GM12878 (cell line): Measurements from ENCODE around the gene FCHSD2. TPM values are rescaled to one million over a fixed set of nuclear protein-coding genes. Genes with fewer than 3 reads are reported as not detected.
A peak's percentile ranks its signal among the peaks of the same experiment; 100 is the strongest.

Experiments used
- ATAC-seq: fragments of 200-7000 bp; cut with Tn5 transposase; 3 replicates; pipeline ENCODE4 v1.9.1; 2020; ENCODE audit warnings: mild to moderate bottlenecking, moderate library complexity
- BruUV-seq: library from RNA; stranded (reverse); fragments of 400-500 nt; replicated peaks from 2 replicates; lab custom pipeline; 2021; lab: Mats Ljungman, UMichigan
- CTCF ChIA-PET: fragments of 300-600 bp; sonication (Branson Sonifier 250); formaldehyde crosslinking; extraction: SDS; loops from one replicate; lab custom pipeline; 2021; ENCODE audit warnings: inconsistent platforms; lab: Yijun Ruan, JAX
- POLR2A ChIA-PET: fragments of 350-600 bp; formaldehyde crosslinking; extraction: SDS; loops from one replicate; lab custom pipeline; 2021; ENCODE audit warnings: inconsistent platforms; lab: Charles Lee
- RAD21 ChIA-PET: fragments of 300-600 bp; sonication (Branson Sonifier 250); formaldehyde crosslinking; loops from one replicate; lab custom pipeline; 2023; ENCODE audit warnings: antibody characterized with exemption; ENCODE audit not compliant: unreplicated experiment; lab: Charles Lee
- SMC1A ChIA-PET: fragments of 300-600 bp; sonication (Branson Sonifier 250); formaldehyde crosslinking; loops from one replicate; lab custom pipeline; 2023; ENCODE audit not compliant: unreplicated experiment, uncharacterized antibody; lab: Charles Lee
- DNase-seq: peaks from one replicate; pipeline ENCODE4 v3.0.0-alpha.2; 2011; ENCODE audit warnings: low read depth, low spot score
- FAIRE-seq: peaks from 3 replicates; lab custom pipeline; 2011; peaks lifted over from hg19 to GRCh38; lab: Jason Lieb, UNC
- H2AFZ ChIP-seq: 2 replicates; pipeline ENCODE4 v1.6.0; 2011; ENCODE audit warnings: low read depth, low read length, control low read depth; ENCODE audit not compliant: control insufficient read depth
- H3K27ac ChIP-seq: 2 replicates; pipeline ENCODE4 v1.5.1; 2011; ENCODE audit warnings: control low read depth; ENCODE audit not compliant: control insufficient read depth, insufficient read depth
- H3K27me3 ChIP-seq, 2 experiments: replicated peaks in 1 of 2; 2 replicates each; pipeline versions ENCODE4 v1.6.0 to v1.6.1; 2011; ENCODE audit warnings: low read length in 1 of 2; ENCODE audit not compliant: control insufficient read depth in 2 of 2, insufficient read depth in 2 of 2
- H3K36me3 ChIP-seq, 2 experiments: 2 replicates each; pipeline ENCODE4 v1.5.1; 2011; ENCODE audit warnings: low read length in 1 of 2; ENCODE audit not compliant: control insufficient read depth in 2 of 2, insufficient read depth in 2 of 2
- H3K4me1 ChIP-seq: 2 replicates; pipeline ENCODE4 v1.6.1; 2011; ENCODE audit warnings: mild to moderate bottlenecking, low read length, moderate library complexity, mixed read lengths; ENCODE audit not compliant: control insufficient read depth, insufficient read depth
- H3K4me2 ChIP-seq: 2 replicates; pipeline ENCODE4 v1.6.0; 2011; ENCODE audit warnings: control low read depth; ENCODE audit not compliant: control insufficient read depth, insufficient read depth
- H3K4me3 ChIP-seq: fragments of 200-600 bp; sonication (generic); 2 replicates; pipeline ENCODE4 v1.5.1; 2016
- H3K79me2 ChIP-seq: 2 replicates; pipeline ENCODE4 v1.6.0; 2011; ENCODE audit warnings: low read length; ENCODE audit not compliant: control insufficient read depth, insufficient read depth
- H3K9ac ChIP-seq: 2 replicates; pipeline ENCODE4 v1.8.0; 2011; ENCODE audit warnings: low read length, control low read depth, mixed read lengths; ENCODE audit not compliant: control insufficient read depth, insufficient read depth
- H3K9me3 ChIP-seq: replicated peaks from 3 replicates; pipeline ENCODE4 v1.5.1; 2011; ENCODE audit warnings: mild to moderate bottlenecking, low read length; ENCODE audit not compliant: control insufficient read depth, insufficient read depth
- H4K20me1 ChIP-seq: 2 replicates; pipeline ENCODE4 v1.6.0; 2011; ENCODE audit not compliant: control insufficient read depth, insufficient read depth
- NR2C2 ChIP-seq: IDR thresholded peaks from 2 replicates; pipeline ENCODE4 v1.6.1; 2011; ENCODE audit warnings: borderline replicate concordance, low read depth; ENCODE audit not compliant: control insufficient read depth, insufficient read length
- PAX8 ChIP-seq: fragments of 450-650 bp; IDR thresholded peaks from 2 replicates; pipeline ENCODE4 v1.6.1; 2017; ENCODE audit warnings: mild to moderate bottlenecking, moderate library complexity
- ZNF24 ChIP-seq: fragments of 450-650 bp; IDR thresholded peaks from 2 replicates; pipeline ENCODE4 v1.6.1; 2017; ENCODE audit warnings: antibody characterized with exemption, mild to moderate bottlenecking
- WGBS: methylation state at CpG from one replicate; pipeline ENCODE4 v1.1.6; 2016; ENCODE audit warnings: low lambda C conversion rate; ENCODE audit not compliant: insufficient replicate concordance, insufficient coverage; ENCODE audit errors: missing lambda C conversion rate; 5-methylcytosine and 5-hydroxymethylcytosine counted together
- in situ Hi-C: fragments of 300-500 bp; cut with MboI; formaldehyde crosslinking; loops from 9 replicates; pipeline ENCODE4 v1.14.3; 2018; ENCODE audit warnings: mixed read lengths
- intact Hi-C: fragments of 100-400 bp; cut with micrococcal nuclease; formaldehyde crosslinking; loops from one replicate; pipeline ENCODE4 v1.14.2; 2022; ENCODE audit not compliant: unreplicated experiment
- polyA plus RNA-seq, 11 experiments: library from polyadenylated mRNA; depleted of rRNA in 4 of 11; unstranded in 6 of 11; stranded (reverse) in 5 of 11; fragments of >200 nt; fragmentation: Nextera tagmentation in 4 of 11; fragmentation: Illumina TruSeq in 1 of 11; extraction: Ambion mirVana in 4 of 11; extraction: Trizol in 1 of 11; gene quantifications; 1 replicate in 1 of 11; 2 replicates in 10 of 11; pipeline versions ENCODE4 v1.2.1 to v1.2.3, GENCODE V29; 2011 to 2016; ENCODE audit warnings: inconsistent platforms in 2 of 11, missing spikeins in 2 of 11, low read depth in 1 of 11
- total RNA-seq, 4 experiments: library from RNA; depleted of rRNA in 3 of 4; stranded (reverse); fragments of >200 nt in 3 of 4; fragmentation: Illumina TruSeq in 1 of 4; extraction: Trizol in 1 of 4; gene quantifications; 2 replicates each; pipeline versions ENCODE4 v1.2.1 to v1.2.3, GENCODE V29; 2013 to 2021
- TF ChIP-seq, protein P1 (sequence below): IDR thresholded peaks from 2 replicates; pipeline ENCODE4 v1.6.1; 2012; ENCODE audit warnings: improper control_type of control experiment, low read depth, low read length; ENCODE audit not compliant: insufficient replicate concordance
- TF ChIP-seq, protein P2 (sequence below): fragments of 450-650 bp; IDR thresholded peaks from 2 replicates; pipeline ENCODE4 v1.6.1; 2018; ENCODE audit warnings: borderline replicate concordance, mild to moderate bottlenecking; ENCODE audit not compliant: partially characterized antibody

Gene FCHSD2
- total and polyA plus RNA-seq, 10 of the 15 experiments (the other 5 are each of a cell fraction or from before 2014, with no cell fraction given): 13.2 to 89.8 (median 47.8) TPM

- TF ChIP-seq NR2C2: no peak
Observed at GRCh38 chr11:73159297-73159696, 17.2 kb upstream of the FCHSD2 start (continued).

DNA sequence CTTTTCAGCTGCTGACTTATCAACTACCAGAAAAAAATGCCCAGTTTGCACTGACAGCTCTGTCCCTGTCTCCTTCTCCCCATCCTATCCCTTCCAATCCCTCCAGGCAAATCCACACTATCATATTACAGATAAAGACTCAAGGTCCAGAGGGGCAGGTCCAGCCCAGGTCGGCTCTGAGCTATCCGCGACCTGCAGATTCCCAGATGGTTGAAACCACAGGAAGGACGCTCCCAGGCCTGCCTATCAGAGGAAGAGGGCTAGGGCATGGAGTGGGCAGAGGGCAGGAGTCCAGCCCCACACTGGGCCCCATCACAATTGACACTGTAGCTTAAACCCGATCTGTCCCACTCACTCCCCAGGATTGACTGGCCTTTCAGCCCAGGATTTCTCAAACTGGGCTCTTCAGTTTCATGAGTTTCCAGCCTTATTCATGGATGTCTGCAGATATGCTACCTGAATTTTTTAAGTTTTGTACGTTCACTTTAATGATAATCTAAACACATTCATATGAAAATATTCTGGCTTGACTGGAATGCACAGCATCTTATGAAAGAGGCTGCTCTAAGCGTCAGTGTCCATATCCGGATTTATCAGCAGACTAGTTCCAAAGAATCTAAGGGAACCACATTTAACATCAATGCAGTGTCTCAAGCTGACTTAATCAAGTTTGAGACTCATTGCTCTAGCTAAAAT is 16.4 kb upstream of the FCHSD2 start:
- TF ChIP-seq PAX8 (no peak), ZNF24 (no peak)
- TF ChIP-seq, protein P1, sequence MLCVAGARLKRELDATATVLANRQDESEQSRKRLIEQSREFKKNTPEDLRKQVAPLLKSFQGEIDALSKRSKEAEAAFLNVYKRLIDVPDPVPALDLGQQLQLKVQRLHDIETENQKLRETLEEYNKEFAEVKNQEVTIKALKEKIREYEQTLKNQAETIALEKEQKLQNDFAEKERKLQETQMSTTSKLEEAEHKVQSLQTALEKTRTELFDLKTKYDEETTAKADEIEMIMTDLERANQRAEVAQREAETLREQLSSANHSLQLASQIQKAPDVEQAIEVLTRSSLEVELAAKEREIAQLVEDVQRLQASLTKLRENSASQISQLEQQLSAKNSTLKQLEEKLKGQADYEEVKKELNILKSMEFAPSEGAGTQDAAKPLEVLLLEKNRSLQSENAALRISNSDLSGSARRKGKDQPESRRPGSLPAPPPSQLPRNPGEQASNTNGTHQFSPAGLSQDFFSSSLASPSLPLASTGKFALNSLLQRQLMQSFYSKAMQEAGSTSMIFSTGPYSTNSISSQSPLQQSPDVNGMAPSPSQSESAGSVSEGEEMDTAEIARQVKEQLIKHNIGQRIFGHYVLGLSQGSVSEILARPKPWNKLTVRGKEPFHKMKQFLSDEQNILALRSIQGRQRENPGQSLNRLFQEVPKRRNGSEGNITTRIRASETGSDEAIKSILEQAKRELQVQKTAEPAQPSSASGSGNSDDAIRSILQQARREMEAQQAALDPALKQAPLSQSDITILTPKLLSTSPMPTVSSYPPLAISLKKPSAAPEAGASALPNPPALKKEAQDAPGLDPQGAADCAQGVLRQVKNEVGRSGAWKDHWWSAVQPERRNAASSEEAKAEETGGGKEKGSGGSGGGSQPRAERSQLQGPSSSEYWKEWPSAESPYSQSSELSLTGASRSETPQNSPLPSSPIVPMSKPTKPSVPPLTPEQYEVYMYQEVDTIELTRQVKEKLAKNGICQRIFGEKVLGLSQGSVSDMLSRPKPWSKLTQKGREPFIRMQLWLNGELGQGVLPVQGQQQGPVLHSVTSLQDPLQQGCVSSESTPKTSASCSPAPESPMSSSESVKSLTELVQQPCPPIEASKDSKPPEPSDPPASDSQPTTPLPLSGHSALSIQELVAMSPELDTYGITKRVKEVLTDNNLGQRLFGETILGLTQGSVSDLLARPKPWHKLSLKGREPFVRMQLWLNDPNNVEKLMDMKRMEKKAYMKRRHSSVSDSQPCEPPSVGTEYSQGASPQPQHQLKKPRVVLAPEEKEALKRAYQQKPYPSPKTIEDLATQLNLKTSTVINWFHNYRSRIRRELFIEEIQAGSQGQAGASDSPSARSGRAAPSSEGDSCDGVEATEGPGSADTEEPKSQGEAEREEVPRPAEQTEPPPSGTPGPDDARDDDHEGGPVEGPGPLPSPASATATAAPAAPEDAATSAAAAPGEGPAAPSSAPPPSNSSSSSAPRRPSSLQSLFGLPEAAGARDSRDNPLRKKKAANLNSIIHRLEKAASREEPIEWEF: no peak
- TF ChIP-seq, protein P2, sequence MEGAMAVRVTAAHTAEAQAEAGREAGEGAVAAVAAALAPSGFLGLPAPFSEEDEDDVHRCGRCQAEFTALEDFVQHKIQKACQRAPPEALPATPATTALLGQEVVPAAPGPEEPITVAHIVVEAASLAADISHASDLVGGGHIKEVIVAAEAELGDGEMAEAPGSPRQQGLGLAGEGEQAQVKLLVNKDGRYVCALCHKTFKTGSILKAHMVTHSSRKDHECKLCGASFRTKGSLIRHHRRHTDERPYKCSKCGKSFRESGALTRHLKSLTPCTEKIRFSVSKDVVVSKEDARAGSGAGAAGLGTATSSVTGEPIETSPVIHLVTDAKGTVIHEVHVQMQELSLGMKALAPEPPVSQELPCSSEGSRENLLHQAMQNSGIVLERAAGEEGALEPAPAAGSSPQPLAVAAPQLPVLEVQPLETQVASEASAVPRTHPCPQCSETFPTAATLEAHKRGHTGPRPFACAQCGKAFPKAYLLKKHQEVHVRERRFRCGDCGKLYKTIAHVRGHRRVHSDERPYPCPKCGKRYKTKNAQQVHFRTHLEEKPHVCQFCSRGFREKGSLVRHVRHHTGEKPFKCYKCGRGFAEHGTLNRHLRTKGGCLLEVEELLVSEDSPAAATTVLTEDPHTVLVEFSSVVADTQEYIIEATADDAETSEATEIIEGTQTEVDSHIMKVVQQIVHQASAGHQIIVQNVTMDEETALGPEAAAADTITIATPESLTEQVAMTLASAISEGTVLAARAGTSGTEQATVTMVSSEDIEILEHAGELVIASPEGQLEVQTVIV: no peak
- no peaks in the 10 kb centered on the region for H4K20me1 ChIP-seq
- peaks cover 40% of the 10 kb centered on the region for H3K79me2 ChIP-seq
- ChIA-PET RAD21 (interaction anchor here (0.6 to 19.6 kb wide), 12 partner anchors 9 to 343 kb away, joined by 3 to 441 read pairs (median 4); partner anchors contain the start of gene FCHSD2), CTCF (interaction anchor here (0.9 to 11.0 kb wide), 14 partner anchors 8 to 433 kb away, joined by 3 to 77 read pairs (median 5); partner anchors contain the start of genes FCHSD2 and STARD10), SMC1A (interaction anchor here (0.5 to 37.3 kb wide), 10 partner anchors 9 to 343 kb away, joined by 3 to 926 read pairs (median 4); partner anchors contain the start of gene FCHSD2), POLR2A (interaction anchor here (0.8 to 14.7 kb wide), 13 partner anchors 9 to 364 kb away, joined by 3 to 384 read pairs (median 5); partner anchors contain the start of genes FCHSD2 and STARD10)
- H3K9me3 ChIP-seq: no peaks in the 10 kb centered on the region; the same call in 2 of the 3 replicates
- H2AFZ ChIP-seq: no peak overlapping the region
- in situ Hi-C loops (no loop called here), intact Hi-C loops (loop anchor here (10.0 kb wide), 1 partner anchor 414 kb away; no protein-coding TSS in a partner anchor)
- peaks cover 66% of the 10 kb centered on the region for H3K4me1 ChIP-seq
- peak overlapping the region; percentile 80 for H3K9ac ChIP-seq
- no peaks in the 10 kb centered on the region for H3K36me3 ChIP-seq
- TSS peak; percentile 76 for BruUV-seq
- DNase-seq (no peak), FAIRE-seq (no peak), ATAC-seq (no peak)
- peak overlapping the region; percentile 95 for H3K4me2 ChIP-seq
- peak overlapping the region; percentile 69 for H3K4me3 ChIP-seq
- H3K27me3 ChIP-seq: no peaks in the 10 kb centered on the region
- WGBS: 72% methylated on average over 8 of the region's 8 CpGs
- H3K27ac ChIP-seq: peak overlapping the region; percentile 98
